Measurements from ENCODE around the gene SLC34A1.
A peak's percentile ranks its signal among the peaks of the same experiment; 100 is the strongest.

Gene SLC34A1

GRCh38 chr5:177396807-177397206 is 12.6 kb downstream of the SLC34A1 start:
- no peak for DNase-seq (ENCODE audit: low read depth)

GRCh38 chr5:177397875-177398390 is 13.7 kb downstream of the SLC34A1 start:
- DNase-seq (ENCODE audit: low read depth) = no peak
- TF ChIP-seq CTCF (conservative IDR thresholded peaks at IDR 0.05; ENCODE audit: low read depth, low read length) = no peak
- no peak overlapping the region for H3K4me3 ChIP-seq (ENCODE audit: low read length)

More at GRCh38 chr5:177396807-177397206, 12.6 kb downstream of the SLC34A1 start:
- H3K4me3 ChIP-seq (ENCODE audit: low read length) = no peak overlapping the region
- no peak for TF ChIP-seq CTCF (conservative IDR thresholded peaks at IDR 0.05; ENCODE audit: low read depth, low read length)

GRCh38 chr5:177399997-177400868 is 16.0 kb downstream of the SLC34A1 start, which contains the start of gene PFN3:
TSS of gene PFN3 (minus strand) at chr5:177400661. CDS start at chr5:177400576, 85 bp downstream.
- no peak for TF ChIP-seq CTCF (conservative IDR thresholded peaks at IDR 0.05; ENCODE audit: low read depth, low read length)
- H3K4me3 ChIP-seq (ENCODE audit: low read length) = no peak within 1 kb of the TSS
- DNase-seq (ENCODE audit: low read depth) = no peak

- peak overlapping the region; percentile 27 for H3K4me3 ChIP-seq (ENCODE audit: low read length)
- TF ChIP-seq CTCF (conservative IDR thresholded peaks at IDR 0.05; ENCODE audit: low read depth, low read length) = peak; percentile 66
- DNase-seq (ENCODE audit: low read depth) = no peak
Observed at GRCh38 chr5:177402271-177403043, 18.2 kb downstream of the SLC34A1 start.

GRCh38 chr5:177403102-177403791 is 19.0 kb downstream of the SLC34A1 start:
- H3K4me3 ChIP-seq (ENCODE audit: low read length) = peak overlapping the region; percentile 48
- DNase-seq (ENCODE audit: low read depth) = no peak
- TF ChIP-seq CTCF (conservative IDR thresholded peaks at IDR 0.05; ENCODE audit: low read depth, low read length) = no peak

- no peak for DNase-seq (ENCODE audit: low read depth)
- peak; percentile 73 for TF ChIP-seq CTCF (conservative IDR thresholded peaks at IDR 0.05; ENCODE audit: low read depth, low read length)
- H3K4me3 ChIP-seq (ENCODE audit: low read length) = peak overlapping the region; percentile 48
Observed at GRCh38 chr5:177403792-177404640, 19.8 kb downstream of the SLC34A1 start.
